SK-N-MC (cell line): ENCODE data around the gene TAOK1.

Experiments used
- EZH2 ChIP-seq: fragments of 200-600 bp; sonication (generic); IDR thresholded peaks from one replicate; pipeline ENCODE4 v1.6.1; 2017; ENCODE audit warnings: antibody characterized with exemption
- FOXP2 ChIP-seq: optimal IDR thresholded peaks from 2 replicates; pipeline ENCODE3; 2011; ENCODE audit warnings: mild to moderate bottlenecking, moderate library complexity; ENCODE audit not compliant: insufficient read depth; ENCODE audit errors: extremely low read length, control extremely low read depth
- POLR2AphosphoS5 ChIP-seq: IDR thresholded peaks from 2 replicates; pipeline ENCODE4 v1.6.1; 2012; ENCODE audit warnings: mild to moderate bottlenecking, low read depth, low read length, borderline replicate concordance

DNA sequence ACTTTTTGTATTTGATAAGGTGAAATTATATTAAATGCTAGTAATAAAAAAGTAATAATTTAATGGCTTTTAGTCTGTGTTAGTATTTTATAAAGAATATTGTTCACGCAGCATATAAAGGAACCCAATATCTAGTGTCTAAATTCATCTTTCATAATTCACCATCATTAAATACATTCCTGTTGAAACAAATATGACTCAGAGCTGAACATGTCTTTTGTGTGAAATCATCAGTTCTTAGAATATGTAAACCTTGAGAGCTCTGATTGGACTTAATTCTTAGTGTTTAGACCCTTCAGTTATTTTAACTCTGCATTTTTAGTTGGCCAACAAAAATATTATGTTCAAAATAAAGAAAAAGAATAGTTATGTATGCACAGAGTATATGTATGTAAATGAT lies 104.8 kb downstream of the TAOK1 start:
- TF ChIP-seq FOXP2, result no peak
- TF ChIP-seq POLR2AphosphoS5, result no peak
- TF ChIP-seq EZH2, result no peak
